GM21447 (cell line): Measurements from ENCODE around the gene U2AF1.
"Not testable (repeated sequence)": the region's sequence is repeated elsewhere in the genome, so short reads cannot be mapped to it uniquely, and the experiment has no call there.

Experiments
- ATAC-seq: cut with Tn5 transposase; IDR thresholded peaks from one replicate; pipeline ENCODE4 v1.9.1; 2021; ENCODE audit not compliant: unreplicated experiment

U2AF1 gene

GRCh38 chr21:43082587-43083300, 24.6 kb downstream of the U2AF1 start:
- not testable (repeated sequence) for ATAC-seq

GRCh38 chr21:43076643-43077042, 30.7 kb downstream of the U2AF1 start:
- ATAC-seq, result not testable (repeated sequence)

- ATAC-seq, result not testable (repeated sequence)
Measured at GRCh38 chr21:43076023-43076637, 31.2 kb downstream of the U2AF1 start.

GRCh38 chr21:43075170-43076022, 32.0 kb downstream of the U2AF1 start, which contains the start of gene CBS:
Gene CBS (minus strand): TSS chr21:43075835. CDS start chr21:43072193, 3,642 bp downstream.
- not testable (repeated sequence) for ATAC-seq

GRCh38 chr21:43074401-43075169, 32.8 kb downstream of the U2AF1 start:
- ATAC-seq, result not testable (repeated sequence)

GRCh38 chr21:43072742-43073141, 34.6 kb downstream of the U2AF1 start:
- not testable (repeated sequence) for ATAC-seq

GRCh38 chr21:43069682-43070081, 37.7 kb downstream of the U2AF1 start:
- not testable (repeated sequence) for ATAC-seq

GRCh38 chr21:43068065-43068464, 39.3 kb downstream of the U2AF1 start:
- ATAC-seq, result not testable (repeated sequence)

GRCh38 chr21:43066690-43067089, 40.7 kb downstream of the U2AF1 start:
- ATAC-seq, result not testable (repeated sequence)

- not testable (repeated sequence) for ATAC-seq
Measured at GRCh38 chr21:43065991-43066390, 41.4 kb downstream of the U2AF1 start.

GRCh38 chr21:43064265-43064917, 43.0 kb downstream of the U2AF1 start:
- not testable (repeated sequence) for ATAC-seq

- ATAC-seq, result not testable (repeated sequence)
Measured at GRCh38 chr21:43062955-43063664, 44.3 kb downstream of the U2AF1 start.

GRCh38 chr21:43053112-43053511, 54.3 kb downstream of the U2AF1 start:
- ATAC-seq, result not testable (repeated sequence)

GRCh38 chr21:43045876-43046821, 61.2 kb downstream of the U2AF1 start:
- not testable (repeated sequence) for ATAC-seq

- not testable (repeated sequence) for ATAC-seq
Measured at GRCh38 chr21:43045165-43045875, 62.0 kb downstream of the U2AF1 start.

GRCh38 chr21:43044547-43044946, 62.8 kb downstream of the U2AF1 start:
- not testable (repeated sequence) for ATAC-seq

GRCh38 chr21:43043291-43043690, 64.1 kb downstream of the U2AF1 start:
- ATAC-seq, result not testable (repeated sequence)
